Caki2 (cell line): Measurements from ENCODE around the gene RPL37. TPM values are rescaled to one million over a fixed set of nuclear protein-coding genes. Genes with fewer than 3 reads are reported as not detected.
"Not testable (repeated sequence)": the region's sequence is repeated elsewhere in the genome, so short reads cannot be mapped to it uniquely, and the experiment has no call there.

Source experiments
- DNase-seq: peaks from one replicate; pipeline ENCODE4 v3.0.0-alpha.2; 2015; ENCODE audit warnings: low read depth
- in situ Hi-C: cut with HindIII; loops from 2 replicates; pipeline ENCODE4 v1.10.0; 2016; ENCODE audit warnings: low sequenced_read_pairs, low pct_unique_long_range_greater_than_20kb, mixed read lengths
- total RNA-seq: library from RNA; depleted of rRNA; stranded (reverse); fragments of >200 nt; shearing (Covaris generic); gene quantifications from 2 replicates; pipeline ENCODE4 v1.2.3, GENCODE V29; 2014; ENCODE audit warnings: low replicate concordance

The RPL37 gene
- total RNA-seq, 1 experiment from 2014 or later: 170 TPM

GRCh38 chr5:40841068-40841805 lies 6.2 kb upstream of the RPL37 start, which contains the start of gene CARD6:
CARD6 (plus strand) TSS chr5:40841367; CDS start chr5:40841383, 16 bp downstream.
- in situ Hi-C loops: no loop called here
- no peak for DNase-seq

- in situ Hi-C loops: no loop called here
Measured at GRCh38 chr5:40838086-40838485, 3.1 kb upstream of the RPL37 start.

GRCh38 chr5:40834391-40834848 lies 602 bp downstream of the RPL37 start:
- in situ Hi-C loops: no loop called here
- no peak for DNase-seq

More at GRCh38 chr5:40838086-40838485, 3.1 kb upstream of the RPL37 start:
- DNase-seq: no peak

GRCh38 chr5:40833712-40834229 lies 1.3 kb downstream of the RPL37 start:
- in situ Hi-C loops: no loop called here
- DNase-seq: no peak

- DNase-seq: no peak
- in situ Hi-C loops: no loop called here
Measured at GRCh38 chr5:40832345-40832744, 2.7 kb downstream of the RPL37 start.

- in situ Hi-C loops: no loop called here
- no peak for DNase-seq
Measured at GRCh38 chr5:40831346-40832210, 3.4 kb downstream of the RPL37 start.

- no peak for DNase-seq
- in situ Hi-C loops: no loop called here
Measured at GRCh38 chr5:40829748-40830533, 5.1 kb downstream of the RPL37 start.

- no peak for DNase-seq
- in situ Hi-C loops: no loop called here
Measured at GRCh38 chr5:40828690-40829661, 6.0 kb downstream of the RPL37 start.

- in situ Hi-C loops: no loop called here
- DNase-seq: no peak
Measured at GRCh38 chr5:40828021-40828631, 6.9 kb downstream of the RPL37 start.

GRCh38 chr5:40827188-40827977 lies 7.6 kb downstream of the RPL37 start:
- in situ Hi-C loops: no loop called here
- no peak for DNase-seq

GRCh38 chr5:40826489-40827187 lies 8.4 kb downstream of the RPL37 start:
- in situ Hi-C loops: no loop called here
- DNase-seq: no peak

GRCh38 chr5:40825461-40826043 lies 9.5 kb downstream of the RPL37 start:
- DNase-seq, in situ Hi-C loops: not testable (repeated sequence)

GRCh38 chr5:40823459-40823858 lies 11.6 kb downstream of the RPL37 start:
- no peak for DNase-seq
- in situ Hi-C loops: no loop called here

- in situ Hi-C loops: no loop called here
- DNase-seq: no peak
Measured at GRCh38 chr5:40813698-40814281, 21.2 kb downstream of the RPL37 start.

GRCh38 chr5:40812125-40812524 lies 22.9 kb downstream of the RPL37 start:
- no peak for DNase-seq
- in situ Hi-C loops: no loop called here
